VCaP (cell line): ENCODE results near the gene FMR1.

Source experiments
- H3K27ac ChIP-seq: fragments of 450-650 bp; 2 replicates; pipeline ENCODE4 v1.5.1; 2017
- TF ChIP-seq, protein P1 (sequence below): fragments of 450-650 bp; conservative IDR thresholded peaks from 2 replicates; pipeline ENCODE4 v1.5.1; 2017; ENCODE audit warnings: mild to moderate bottlenecking, moderate library complexity

FMR1 gene

DNA sequence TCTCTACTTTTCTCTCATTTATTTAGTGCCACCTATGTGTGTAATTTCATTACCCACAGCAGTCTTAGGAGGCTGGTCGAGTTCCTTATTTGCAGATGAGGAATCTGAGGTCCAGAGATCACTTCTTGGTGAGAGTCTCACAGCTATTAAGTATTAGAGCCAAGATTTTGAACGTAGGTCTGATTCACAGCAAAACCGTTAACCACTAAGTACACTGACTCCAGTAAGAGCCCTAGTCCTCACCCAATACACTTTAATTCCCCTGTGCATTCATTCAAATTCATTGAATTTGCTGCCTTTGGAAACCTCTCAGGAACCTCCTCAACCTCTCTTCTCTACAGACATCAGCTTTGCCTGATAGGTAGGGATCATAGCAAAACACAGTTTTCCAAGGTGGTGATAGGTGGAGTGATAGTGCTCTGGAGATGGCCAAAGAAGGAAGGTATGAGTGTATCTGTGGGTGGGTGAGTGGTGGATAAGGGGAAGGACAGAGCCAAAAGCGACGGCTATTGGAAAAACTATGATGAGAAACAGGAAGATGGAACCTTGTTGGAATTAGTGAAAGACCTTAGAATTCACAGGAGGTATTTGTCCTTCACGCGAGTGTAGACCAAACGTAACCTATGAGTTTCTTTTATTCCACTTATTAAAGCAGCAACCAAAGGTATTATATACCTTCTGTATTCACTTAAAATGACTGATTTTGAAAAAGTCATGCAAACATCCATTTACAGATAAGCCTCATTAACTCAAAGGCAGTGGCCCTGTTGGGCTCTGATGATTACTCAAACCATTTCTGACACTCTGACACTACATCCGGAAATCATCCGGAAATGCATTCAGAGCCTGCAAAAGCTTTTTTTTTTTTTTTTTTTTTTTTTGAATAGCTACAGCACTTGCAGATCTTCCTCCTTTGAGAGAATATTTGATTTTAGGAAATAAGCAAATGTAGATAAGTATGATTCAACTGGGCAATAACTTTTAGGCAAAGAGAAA lies 6.3 kb downstream of the FMR1 start:
- no peak overlapping the region for H3K27ac ChIP-seq
- TF ChIP-seq, protein P1, sequence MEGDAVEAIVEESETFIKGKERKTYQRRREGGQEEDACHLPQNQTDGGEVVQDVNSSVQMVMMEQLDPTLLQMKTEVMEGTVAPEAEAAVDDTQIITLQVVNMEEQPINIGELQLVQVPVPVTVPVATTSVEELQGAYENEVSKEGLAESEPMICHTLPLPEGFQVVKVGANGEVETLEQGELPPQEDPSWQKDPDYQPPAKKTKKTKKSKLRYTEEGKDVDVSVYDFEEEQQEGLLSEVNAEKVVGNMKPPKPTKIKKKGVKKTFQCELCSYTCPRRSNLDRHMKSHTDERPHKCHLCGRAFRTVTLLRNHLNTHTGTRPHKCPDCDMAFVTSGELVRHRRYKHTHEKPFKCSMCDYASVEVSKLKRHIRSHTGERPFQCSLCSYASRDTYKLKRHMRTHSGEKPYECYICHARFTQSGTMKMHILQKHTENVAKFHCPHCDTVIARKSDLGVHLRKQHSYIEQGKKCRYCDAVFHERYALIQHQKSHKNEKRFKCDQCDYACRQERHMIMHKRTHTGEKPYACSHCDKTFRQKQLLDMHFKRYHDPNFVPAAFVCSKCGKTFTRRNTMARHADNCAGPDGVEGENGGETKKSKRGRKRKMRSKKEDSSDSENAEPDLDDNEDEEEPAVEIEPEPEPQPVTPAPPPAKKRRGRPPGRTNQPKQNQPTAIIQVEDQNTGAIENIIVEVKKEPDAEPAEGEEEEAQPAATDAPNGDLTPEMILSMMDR = no peak

DNA sequence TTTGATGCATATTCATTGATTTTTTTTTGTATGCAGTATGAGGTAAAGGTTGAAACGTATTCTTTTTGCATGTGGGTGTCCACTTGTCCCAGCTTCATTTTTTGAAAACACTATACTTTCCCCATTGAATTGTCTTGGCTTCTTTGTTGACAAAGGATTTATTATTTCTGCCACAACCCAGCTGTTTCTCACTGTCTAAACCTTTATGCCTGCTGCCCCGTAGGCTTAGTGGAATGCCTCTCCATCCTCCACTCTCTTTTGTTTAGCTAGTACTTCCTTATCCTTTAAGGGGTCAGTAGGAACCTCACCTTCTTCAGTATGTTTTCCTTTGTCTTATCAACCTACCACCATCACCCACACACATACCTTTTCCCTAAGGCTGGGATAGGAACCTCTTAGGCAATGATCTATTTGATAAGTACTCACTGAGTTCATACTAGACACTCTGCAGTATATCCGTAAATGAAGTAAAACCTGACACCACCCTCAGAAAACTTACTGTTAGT lies 8.5 kb downstream of the FMR1 start:
- TF ChIP-seq, protein P1 = no peak
- no peak overlapping the region for H3K27ac ChIP-seq

GRCh38 chrX:147923605-147924004 lies 11.9 kb downstream of the FMR1 start:
- no peak overlapping the region for H3K27ac ChIP-seq
- TF ChIP-seq, protein P1 = no peak

DNA sequence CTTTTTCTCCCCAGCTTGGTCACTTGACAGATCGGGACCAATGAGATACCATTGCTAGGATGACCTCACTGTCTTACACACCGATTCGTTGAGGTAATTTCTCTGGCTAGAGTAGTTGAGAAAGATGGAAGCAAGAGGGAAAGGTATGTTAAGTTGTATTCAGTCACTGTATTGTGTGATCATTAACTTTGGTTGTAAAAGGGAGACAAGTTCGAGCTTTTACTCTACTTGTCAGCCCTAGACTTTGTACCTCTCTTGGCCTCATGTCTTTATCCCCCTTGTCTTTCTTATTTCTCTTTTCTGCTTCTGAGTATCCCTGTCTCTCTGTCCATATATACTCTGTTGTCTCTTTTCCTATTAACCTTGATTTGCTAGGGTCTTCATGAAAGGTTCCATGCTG lies 15.5 kb downstream of the FMR1 start:
- no peak overlapping the region for H3K27ac ChIP-seq
- TF ChIP-seq, protein P1 = no peak

DNA sequence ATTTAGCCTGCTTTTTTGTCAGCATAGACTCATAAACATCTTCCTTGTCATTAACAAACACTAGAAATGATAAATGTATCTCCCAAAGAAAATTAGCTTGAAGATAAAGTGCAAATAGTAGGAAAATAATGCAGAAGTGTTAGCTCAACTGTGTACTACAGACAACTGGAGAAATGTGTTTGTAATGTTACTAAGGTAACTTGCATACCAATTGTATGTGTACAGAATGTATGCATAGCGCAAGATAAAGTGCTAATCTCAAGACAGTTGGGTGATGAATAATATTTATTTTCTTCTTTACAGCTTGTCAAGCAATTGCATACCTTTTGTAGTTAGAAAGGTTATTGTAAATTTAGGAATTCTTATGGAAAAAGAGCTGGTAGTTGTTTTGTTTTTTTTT lies 22.1 kb downstream of the FMR1 start:
- TF ChIP-seq, protein P1 = no peak
- no peak overlapping the region for H3K27ac ChIP-seq

DNA sequence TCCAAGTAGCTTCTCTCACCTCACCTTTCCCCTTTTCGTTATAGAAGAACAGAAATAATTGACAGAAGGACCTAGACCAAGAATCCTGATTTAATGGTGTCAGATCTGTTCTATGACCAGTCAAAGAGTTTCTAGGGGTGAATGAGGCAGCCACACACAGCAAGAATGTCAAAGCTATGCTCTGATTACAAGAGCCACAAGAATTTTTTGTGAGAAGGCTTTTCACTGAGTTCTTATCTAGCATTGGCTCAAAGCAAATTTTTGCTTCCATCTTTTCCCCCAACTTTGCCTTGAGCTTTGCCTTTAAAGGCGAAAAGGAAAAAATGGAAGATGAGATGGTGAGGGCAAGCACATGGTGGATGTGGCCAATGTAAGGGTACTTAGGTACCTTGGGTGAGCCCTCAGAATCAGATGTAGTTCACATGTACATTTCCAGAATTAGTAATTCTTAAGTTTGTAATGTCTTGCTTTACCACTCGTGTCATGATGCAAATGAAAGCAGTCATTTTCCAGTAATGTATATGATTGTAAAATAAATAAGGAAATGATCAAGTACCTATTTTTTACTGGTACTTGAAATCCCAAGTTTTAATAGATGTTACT lies 23.5 kb downstream of the FMR1 start:
- TF ChIP-seq, protein P1 = no peak
- no peak overlapping the region for H3K27ac ChIP-seq

- H3K27ac ChIP-seq = no peak overlapping the region
- TF ChIP-seq, protein P1 = no peak
These were observed 33.6 kb downstream of the FMR1 start for GRCh38 chrX:147945286-147945685.
